Skeletal muscle satellite cell (primary cell): ENCODE results near the gene TSPEAR.

Experiments
- H3K27me3 ChIP-seq: 2 replicates; pipeline ENCODE4 v1.7.0; 2013; ENCODE audit warnings: low read length; ENCODE audit not compliant: control insufficient read depth, insufficient read depth
- H3K36me3 ChIP-seq: 2 replicates; pipeline ENCODE4 v1.7.0; 2013; ENCODE audit warnings: mild to moderate bottlenecking, control low read depth, low read length; ENCODE audit not compliant: insufficient read depth
- H3K4me1 ChIP-seq: 2 replicates; pipeline ENCODE4 v1.7.0; 2013; ENCODE audit warnings: low read length; ENCODE audit not compliant: control insufficient read depth, insufficient read depth
- H3K4me2 ChIP-seq: 2 replicates; pipeline ENCODE4 v1.7.0; 2013; ENCODE audit warnings: mild to moderate bottlenecking, low read length
- H3K4me3 ChIP-seq: 2 replicates; pipeline ENCODE4 v1.7.0; 2013; ENCODE audit warnings: low read length
- H3K9ac ChIP-seq: 2 replicates; pipeline ENCODE4 v1.7.0; 2013; ENCODE audit warnings: mild to moderate bottlenecking, low read depth, low read length, moderate library complexity
- H3K9me3 ChIP-seq: replicated peaks from 2 replicates; pipeline ENCODE4 v1.7.0; 2013; ENCODE audit warnings: mild to moderate bottlenecking, control low read depth, low read length

The TSPEAR gene

GRCh38 chr21:44714905-44715304 lies 3.5 kb upstream of the TSPEAR start:
- Histone ChIP-seq H3K4me3 (no peak overlapping the region), H3K4me1 (no peaks in the 10 kb centered on the region), H3K4me2 (no peak overlapping the region), H3K9me3 (no peaks in the 10 kb centered on the region), H3K27me3 (peaks cover 87% of the 10 kb centered on the region), H3K36me3 (no peaks in the 10 kb centered on the region), H3K9ac (no peak overlapping the region)

GRCh38 chr21:44713846-44714245 lies 2.5 kb upstream of the TSPEAR start:
- no peaks in the 10 kb centered on the region for H3K36me3 ChIP-seq
- no peaks in the 10 kb centered on the region for H3K9me3 ChIP-seq
- peaks cover 87% of the 10 kb centered on the region for H3K27me3 ChIP-seq
- no peaks in the 10 kb centered on the region for H3K4me1 ChIP-seq
- H3K9ac ChIP-seq = no peak overlapping the region
- H3K4me2 ChIP-seq = no peak overlapping the region
- H3K4me3 ChIP-seq = no peak overlapping the region

GRCh38 chr21:44713130-44713529 lies 1.8 kb upstream of the TSPEAR start:
- H3K4me2 ChIP-seq = no peak overlapping the region
- no peak overlapping the region for H3K4me3 ChIP-seq
- H3K36me3 ChIP-seq = no peaks in the 10 kb centered on the region
- no peaks in the 10 kb centered on the region for H3K9me3 ChIP-seq
- H3K9ac ChIP-seq = no peak overlapping the region
- H3K27me3 ChIP-seq = peaks cover 87% of the 10 kb centered on the region
- no peaks in the 10 kb centered on the region for H3K4me1 ChIP-seq

- no peak overlapping the region for H3K9ac ChIP-seq
- H3K27me3 ChIP-seq = peaks cover 87% of the 10 kb centered on the region
- H3K36me3 ChIP-seq = no peaks in the 10 kb centered on the region
- no peak overlapping the region for H3K4me2 ChIP-seq
- no peaks in the 10 kb centered on the region for H3K9me3 ChIP-seq
- no peaks in the 10 kb centered on the region for H3K4me1 ChIP-seq
- H3K4me3 ChIP-seq = no peak overlapping the region
Observed at GRCh38 chr21:44712203-44713028, 1.0 kb upstream of the TSPEAR start.

GRCh38 chr21:44710756-44711326 lies 531 bp downstream of the TSPEAR start:
- Histone ChIP-seq H3K27me3 (peaks cover 95% of the 10 kb centered on the region), H3K4me3 (no peak overlapping the region)

GRCh38 chr21:44710294-44710665 lies 1.1 kb downstream of the TSPEAR start:
- H3K27me3 ChIP-seq = peaks cover 90% of the 10 kb centered on the region
- H3K4me1 ChIP-seq = no peaks in the 10 kb centered on the region

More at GRCh38 chr21:44710756-44711326, 531 bp downstream of the TSPEAR start:
- Histone ChIP-seq H3K4me2 (no peak overlapping the region), H3K4me1 (no peaks in the 10 kb centered on the region), H3K36me3 (no peaks in the 10 kb centered on the region), H3K9me3 (no peaks in the 10 kb centered on the region), H3K9ac (no peak overlapping the region)

GRCh38 chr21:44709426-44710293 lies 1.7 kb downstream of the TSPEAR start:
- no peaks in the 10 kb centered on the region for H3K9me3 ChIP-seq
- H3K27me3 ChIP-seq = peaks cover 86% of the 10 kb centered on the region
- no peak overlapping the region for H3K4me3 ChIP-seq
- no peak overlapping the region for H3K4me2 ChIP-seq
- no peaks in the 10 kb centered on the region for H3K36me3 ChIP-seq
- H3K4me1 ChIP-seq = no peaks in the 10 kb centered on the region
- H3K9ac ChIP-seq = no peak overlapping the region

More at GRCh38 chr21:44710294-44710665, 1.1 kb downstream of the TSPEAR start:
- no peaks in the 10 kb centered on the region for H3K36me3 ChIP-seq
- no peaks in the 10 kb centered on the region for H3K9me3 ChIP-seq
- H3K4me2 ChIP-seq = no peak overlapping the region
- no peak overlapping the region for H3K4me3 ChIP-seq
- no peak overlapping the region for H3K9ac ChIP-seq

GRCh38 chr21:44708866-44709425 lies 2.4 kb downstream of the TSPEAR start:
- Histone ChIP-seq H3K4me3 (no peak overlapping the region), H3K36me3 (no peaks in the 10 kb centered on the region), H3K4me2 (no peak overlapping the region), H3K4me1 (no peaks in the 10 kb centered on the region), H3K9ac (no peak overlapping the region), H3K27me3 (peaks cover 86% of the 10 kb centered on the region), H3K9me3 (no peaks in the 10 kb centered on the region)

GRCh38 chr21:44708213-44708865 lies 3.0 kb downstream of the TSPEAR start:
- H3K4me3 ChIP-seq = no peak overlapping the region
- no peaks in the 10 kb centered on the region for H3K4me1 ChIP-seq
- no peaks in the 10 kb centered on the region for H3K9me3 ChIP-seq
- H3K9ac ChIP-seq = no peak overlapping the region
- no peak overlapping the region for H3K4me2 ChIP-seq
- no peaks in the 10 kb centered on the region for H3K36me3 ChIP-seq
- peaks cover 86% of the 10 kb centered on the region for H3K27me3 ChIP-seq

GRCh38 chr21:44706706-44707581 lies 4.4 kb downstream of the TSPEAR start:
- H3K36me3 ChIP-seq = no peaks in the 10 kb centered on the region
- peaks cover 87% of the 10 kb centered on the region for H3K27me3 ChIP-seq
- H3K4me3 ChIP-seq = no peak overlapping the region

More at GRCh38 chr21:44706706-44707581, 4.4 kb downstream of the TSPEAR start:
- no peak overlapping the region for H3K4me2 ChIP-seq
- no peak overlapping the region for H3K9ac ChIP-seq
- no peaks in the 10 kb centered on the region for H3K4me1 ChIP-seq
- H3K9me3 ChIP-seq = no peaks in the 10 kb centered on the region
